ELR (cell line): Measurements from ENCODE around the gene SPARC.

Experiments
- DNase-seq: peaks from one replicate; pipeline ENCODE4 v3.0.0-alpha.2; 2015; ENCODE audit warnings: low read depth

The SPARC gene

GRCh38 chr5:151659001-151659754, 27.5 kb downstream of the SPARC start:
- peak; percentile 84 for DNase-seq

- no peak for DNase-seq
These were observed 29.6 kb downstream of the SPARC start for GRCh38 chr5:151657114-151657513.

GRCh38 chr5:151656311-151656710, 30.4 kb downstream of the SPARC start:
- DNase-seq = no peak

- DNase-seq = peak; percentile 87
These were observed 34.6 kb downstream of the SPARC start for GRCh38 chr5:151651997-151652645.

GRCh38 chr5:151648988-151649387, 37.7 kb downstream of the SPARC start:
- DNase-seq = no peak

- DNase-seq = no peak
These were observed 38.6 kb downstream of the SPARC start for GRCh38 chr5:151648089-151648488.

GRCh38 chr5:151647320-151647861, 39.3 kb downstream of the SPARC start:
- DNase-seq = no peak

- DNase-seq = no peak
These were observed 40.4 kb downstream of the SPARC start for GRCh38 chr5:151646334-151646733.

GRCh38 chr5:151643388-151643787, 43.3 kb downstream of the SPARC start:
- no peak for DNase-seq

GRCh38 chr5:151642472-151643140, 44.1 kb downstream of the SPARC start:
- DNase-seq = no peak

- no peak for DNase-seq
These were observed 48.1 kb downstream of the SPARC start for GRCh38 chr5:151638619-151639018.

GRCh38 chr5:151637676-151638075, 49.0 kb downstream of the SPARC start:
- DNase-seq = no peak

- DNase-seq = no peak
These were observed 52.8 kb downstream of the SPARC start for GRCh38 chr5:151633892-151634291.

- no peak for DNase-seq
These were observed 53.8 kb downstream of the SPARC start for GRCh38 chr5:151632941-151633340.

GRCh38 chr5:151632524-151632923, 54.2 kb downstream of the SPARC start:
- no peak for DNase-seq

- DNase-seq = no peak
These were observed 54.8 kb downstream of the SPARC start for GRCh38 chr5:151631941-151632340.

GRCh38 chr5:151630088-151630487, 56.6 kb downstream of the SPARC start:
- DNase-seq = peak; percentile 49

GRCh38 chr5:151628112-151628823, 58.4 kb downstream of the SPARC start:
- no peak for DNase-seq

- peak; percentile 27 for DNase-seq
These were observed 59.1 kb downstream of the SPARC start for GRCh38 chr5:151627650-151628049.

- DNase-seq = no peak
These were observed 61.4 kb downstream of the SPARC start for GRCh38 chr5:151625285-151625684.

- no peak for DNase-seq
These were observed 62.2 kb downstream of the SPARC start for GRCh38 chr5:151624476-151624875.
